GM12801 (cell line): ENCODE measurements around the gene LARGE1.

Source experiments
- TF ChIP-seq, protein P1 (sequence below): IDR thresholded peaks from one replicate; pipeline ENCODE4 v1.5.1; 2011; ENCODE audit warnings: control low read depth; ENCODE audit not compliant: insufficient read length; ENCODE audit errors: extremely low read depth

LARGE1 gene

GRCh38 chr22:33299245-33299956 is 620.9 kb downstream of the LARGE1 start:
- TF ChIP-seq, protein P1, sequence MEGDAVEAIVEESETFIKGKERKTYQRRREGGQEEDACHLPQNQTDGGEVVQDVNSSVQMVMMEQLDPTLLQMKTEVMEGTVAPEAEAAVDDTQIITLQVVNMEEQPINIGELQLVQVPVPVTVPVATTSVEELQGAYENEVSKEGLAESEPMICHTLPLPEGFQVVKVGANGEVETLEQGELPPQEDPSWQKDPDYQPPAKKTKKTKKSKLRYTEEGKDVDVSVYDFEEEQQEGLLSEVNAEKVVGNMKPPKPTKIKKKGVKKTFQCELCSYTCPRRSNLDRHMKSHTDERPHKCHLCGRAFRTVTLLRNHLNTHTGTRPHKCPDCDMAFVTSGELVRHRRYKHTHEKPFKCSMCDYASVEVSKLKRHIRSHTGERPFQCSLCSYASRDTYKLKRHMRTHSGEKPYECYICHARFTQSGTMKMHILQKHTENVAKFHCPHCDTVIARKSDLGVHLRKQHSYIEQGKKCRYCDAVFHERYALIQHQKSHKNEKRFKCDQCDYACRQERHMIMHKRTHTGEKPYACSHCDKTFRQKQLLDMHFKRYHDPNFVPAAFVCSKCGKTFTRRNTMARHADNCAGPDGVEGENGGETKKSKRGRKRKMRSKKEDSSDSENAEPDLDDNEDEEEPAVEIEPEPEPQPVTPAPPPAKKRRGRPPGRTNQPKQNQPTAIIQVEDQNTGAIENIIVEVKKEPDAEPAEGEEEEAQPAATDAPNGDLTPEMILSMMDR, result no peak

DNA sequence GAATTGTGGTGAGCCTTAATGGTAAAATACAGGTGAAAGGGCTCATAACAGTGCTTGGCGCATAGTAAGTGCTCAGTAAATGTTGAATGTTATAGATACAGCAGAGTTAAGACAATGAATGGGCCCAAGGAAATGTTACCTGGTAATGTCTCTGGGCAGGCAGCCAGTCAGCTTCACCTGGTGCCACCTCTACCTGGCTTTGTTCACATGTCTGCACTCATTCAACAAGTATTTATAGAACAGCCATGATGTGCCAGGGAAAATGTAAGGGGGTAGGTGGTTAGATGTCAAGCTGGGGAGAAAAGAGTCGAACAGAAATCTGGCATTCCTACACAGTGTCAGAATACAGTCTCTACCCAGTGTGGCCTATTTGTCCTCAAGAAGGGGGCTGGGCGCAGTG is 623.3 kb downstream of the LARGE1 start:
- TF ChIP-seq, protein P1, result no peak

GRCh38 chr22:33288078-33288477 is 632.2 kb downstream of the LARGE1 start:
- TF ChIP-seq, protein P1, result no peak

DNA sequence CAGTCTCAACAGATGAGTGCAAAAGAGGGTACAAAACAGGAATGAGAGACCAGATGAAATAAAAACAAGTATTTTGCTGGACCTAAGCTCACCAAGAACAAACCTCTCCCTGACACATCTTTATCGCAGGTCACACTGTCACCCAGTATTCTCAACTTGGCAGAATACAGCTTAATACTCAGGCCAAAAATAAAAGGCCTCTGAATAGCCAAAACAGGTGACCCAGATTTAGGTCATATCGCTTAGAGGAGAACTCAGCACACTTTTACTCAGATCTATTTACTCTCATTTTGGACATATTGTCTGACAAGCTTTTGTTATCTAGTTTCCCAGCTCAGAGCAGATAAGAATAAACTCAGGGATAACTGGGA is 645.2 kb downstream of the LARGE1 start:
- TF ChIP-seq, protein P1, result no peak

DNA sequence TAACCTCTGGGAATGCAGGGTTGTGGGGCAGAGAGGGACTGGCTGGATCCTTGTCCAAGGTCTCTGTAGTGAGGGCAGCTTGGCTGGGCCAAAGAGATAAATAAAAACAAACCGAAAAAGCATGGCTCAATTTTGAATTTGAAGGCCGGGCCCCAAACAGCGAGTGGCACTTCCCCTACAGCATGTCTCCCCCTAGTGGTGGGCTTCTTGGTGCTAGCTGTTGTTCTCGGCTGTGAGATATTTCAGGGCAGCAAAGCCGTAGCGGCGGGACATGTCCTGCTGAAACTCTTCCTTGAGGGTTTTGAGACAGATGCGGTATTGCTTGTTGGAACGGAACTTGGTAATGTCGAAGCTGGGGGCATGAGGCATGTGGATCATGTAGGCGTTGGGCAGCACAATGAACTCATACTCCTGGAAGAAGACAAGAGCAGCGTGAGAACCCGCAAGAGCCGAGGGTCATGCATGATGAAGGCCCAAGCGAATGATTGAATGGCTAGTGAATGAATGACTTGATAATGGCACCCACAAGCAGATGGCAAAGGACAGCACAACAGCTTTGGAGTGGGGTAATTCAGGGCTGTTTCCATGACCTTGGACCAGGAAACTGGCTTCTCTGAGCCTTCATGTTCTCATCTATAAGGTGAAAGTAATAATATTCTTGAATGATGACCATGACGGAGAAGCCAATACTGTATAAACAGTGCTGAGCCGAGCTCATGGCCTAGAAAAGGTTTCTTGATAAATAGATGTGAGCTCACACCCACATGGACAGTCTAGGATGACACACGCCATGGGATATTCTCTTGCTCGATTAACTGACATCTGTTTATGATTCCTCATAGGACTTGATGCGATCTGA is 645.8 kb downstream of the LARGE1 start:
- TF ChIP-seq, protein P1, result no peak

- TF ChIP-seq, protein P1, result no peak
These were observed 647.4 kb downstream of the LARGE1 start for GRCh38 chr22:33272871-33273270.

- TF ChIP-seq, protein P1, result no peak
These were observed 648.1 kb downstream of the LARGE1 start for GRCh38 chr22:33272180-33272579.
